Stimulated activated CD8-positive, alpha-beta memory T cell treated with anti-CD3 and anti-CD28 coated beads, Interleukin-2, amount 100 ng/mL, for 1 hour (primary cell): ENCODE data around the gene REL.

ENCODE experiments used
- DNase-seq, 2 donors: peaks; one replicate each; pipeline ENCODE4 v3.0.0-alpha.2; 2020; ENCODE audit warnings: low read depth in 2 of 2

Gene REL

GRCh38 chr2:60964651-60965498 lies 83.5 kb downstream of the REL start:
- DNase-seq: no peak

- no peak for DNase-seq
Measured at GRCh38 chr2:60965499-60965785, 84.1 kb downstream of the REL start.

- DNase-seq: no peak
Measured at GRCh38 chr2:60966507-60967405, 85.4 kb downstream of the REL start.

GRCh38 chr2:60972889-60973656 lies 91.7 kb downstream of the REL start:
- no peak for DNase-seq

GRCh38 chr2:60973705-60974104 lies 92.3 kb downstream of the REL start:
- DNase-seq: no peak

GRCh38 chr2:60974652-60975051 lies 93.3 kb downstream of the REL start:
- no peak for DNase-seq
